ENCODE results near the gene PCDH9.

- TF ChIP-seq EZH2 (IDR thresholded peaks at IDR 0.05) (no peak), POLR2AphosphoS5 (IDR thresholded peaks at IDR 0.05; ENCODE audit: borderline replicate concordance, low read depth, low read length) (no peak)
Observed at GRCh38 chr13:66425741-66426140, 804.4 kb downstream of the PCDH9 start.
